Upper lobe of left lung (tissue), 6 donors: Measurements from ENCODE around the gene C11orf52. TPM values are rescaled to one million over a fixed set of nuclear protein-coding genes. Genes with fewer than 3 reads are reported as not detected.

ENCODE experiments used
- ATAC-seq, 2 donors: fragments of 200-7000 bp; cut with Tn5 transposase; one replicate each; pipeline ENCODE4 v1.9.1; 2022; ENCODE audit warnings: mild to moderate bottlenecking in 2 of 2, moderate library complexity in 2 of 2; ENCODE audit not compliant: low FRiP score in 2 of 2
- DNase-seq, 2 donors: peaks; one replicate each; pipeline ENCODE4 v3.0.0-alpha.2; 2019 to 2020
- H3K27ac ChIP-seq, 4 donors: fragments of 200-600 bp; sonication (generic); one replicate each; pipeline ENCODE4 v1.5.1; 2016 to 2019
- H3K27me3 ChIP-seq, 4 donors: fragments of 200-600 bp; sonication (generic); one replicate each; pipeline ENCODE4 v1.5.1; 2017 to 2019
- H3K36me3 ChIP-seq, 4 donors: fragments of 200-600 bp; sonication (generic); one replicate each; pipeline ENCODE4 v1.5.1; 2016 to 2019
- H3K4me1 ChIP-seq, 4 donors: fragments of 200-600 bp; sonication (generic); one replicate each; pipeline ENCODE4 v1.5.1; 2018 to 2019
- H3K4me3 ChIP-seq, 4 donors: fragments of 200-600 bp; sonication (generic); one replicate each; pipeline ENCODE4 v1.5.1; 2017 to 2019; ENCODE audit warnings: mild to moderate bottlenecking in 2 of 4, moderate library complexity in 1 of 4
- H3K9me3 ChIP-seq, 4 donors: fragments of 200-600 bp; sonication (generic); one replicate each; pipeline ENCODE4 v1.5.1; 2018 to 2019
- CTCF ChIP-seq, 6 experiments: fragments of 450-650 bp in 4 of 6; fragments of 200-600 bp in 2 of 6; sonication (generic) in 2 of 6; IDR thresholded peaks; one replicate each; pipeline ENCODE4 v1.5.1; 2016 to 2019; ENCODE audit warnings: antibody characterized with exemption in 6 of 6
- EP300 ChIP-seq, 4 donors: sonication (generic); formaldehyde crosslinking; IDR thresholded peaks; one replicate each; pipeline ENCODE4 v1.5.1; 2017; ENCODE audit warnings: antibody characterized with exemption in 4 of 4, control low read depth in 2 of 4
- POLR2A ChIP-seq, 4 donors: fragments of 450-650 bp; IDR thresholded peaks; one replicate each; pipeline ENCODE4 v1.5.1; 2016 to 2017; ENCODE audit warnings: antibody characterized with exemption in 4 of 4, mild to moderate bottlenecking in 2 of 4
- POLR2AphosphoS5 ChIP-seq, 2 donors: sonication (generic); formaldehyde crosslinking; IDR thresholded peaks; one replicate each; pipeline ENCODE4 v1.5.1; 2017; ENCODE audit warnings: antibody characterized with exemption in 2 of 2
- WGBS, 2 donors: methylation state at CpG; one replicate each; pipeline ENCODE4 v1.1.5; 2017 to 2018; 5-methylcytosine and 5-hydroxymethylcytosine counted together
- small RNA-seq, 4 donors: library from RNA; depleted of rRNA; stranded (forward); fragments of <200 nt; gene quantifications; one replicate each; pipeline ENCODE3, GENCODE V24; 2016
- total RNA-seq, 6 donors: library from RNA; depleted of rRNA in 4 of 6; stranded (reverse); fragments of >200 nt in 4 of 6; gene quantifications; one replicate each; pipeline versions ENCODE4 v1.1.0 to v1.2.1, GENCODE V29; 2016 to 2021
- donor health status: DM: no; HTN: no; CAD: no; lungs with moderate emphysema.
- donor health status: DM: no; HTN: yes; CAD: no; lungs with severe emphysema.

C11orf52 gene
- total RNA-seq, 6 donors from 2014 or later = 7.1 to 26.7 (median 11.3) TPM

- H3K4me3 ChIP-seq = no peak overlapping the region
- TF ChIP-seq POLR2AphosphoS5 (IDR thresholded peaks at IDR 0.05) (no peak), EP300 (IDR thresholded peaks at IDR 0.05) (no peak), CTCF (IDR thresholded peaks at IDR 0.05) (no peak), POLR2A (IDR thresholded peaks at IDR 0.05) (no peak)
- no peaks in the 10 kb centered on the region for H3K4me1 ChIP-seq
- H3K36me3 ChIP-seq = no peaks in the 10 kb centered on the region
- no peak overlapping the region for H3K27ac ChIP-seq
- ATAC-seq = no peak
- no peaks in the 10 kb centered on the region for H3K9me3 ChIP-seq
- WGBS, 2 donors = 88 to 92% methylated on average over 3 of the region's 3 CpGs
- no peak for DNase-seq
- no peaks in the 10 kb centered on the region for H3K27me3 ChIP-seq
These were observed 50.6 kb downstream of the C11orf52 start for GRCh38 chr11:111969344-111969743.

- no peaks in the 10 kb centered on the region for H3K9me3 ChIP-seq
- H3K27me3 ChIP-seq = no peaks in the 10 kb centered on the region
- H3K27ac ChIP-seq = peak overlapping the region in 2 of 4 donors; percentile 2 to 56
- 55 to 78% methylated on average over 2 of the region's 2 CpGs for WGBS, 2 donors
- no peak for TF ChIP-seq POLR2A (IDR thresholded peaks at IDR 0.05)
- TF ChIP-seq POLR2AphosphoS5 (IDR thresholded peaks at IDR 0.05) = no peak
- TF ChIP-seq CTCF (IDR thresholded peaks at IDR 0.05) = no peak
- H3K4me1 ChIP-seq = peaks cover 21 to 26% (median 23%) of the 10 kb centered on the region in 4 donors
- no peak for ATAC-seq
- no peak for DNase-seq
- H3K4me3 ChIP-seq = no peak overlapping the region
- H3K36me3 ChIP-seq = no peaks in the 10 kb centered on the region
These were observed 55.7 kb downstream of the C11orf52 start for GRCh38 chr11:111974446-111974845.

- Histone ChIP-seq H3K27ac (peak overlapping the region in 3 of 4 donors; percentile 2 to 56 (median 21)), H3K4me3 (no peak overlapping the region), H3K9me3 (no peaks in the 10 kb centered on the region), H3K36me3 (no peaks in the 10 kb centered on the region), H3K4me1 (peaks cover 22 to 26% (median 23%) of the 10 kb centered on the region in 4 donors), H3K27me3 (no peaks in the 10 kb centered on the region)
- 63 to 75% methylated on average over 2 of the region's 2 CpGs for WGBS, 2 donors
- ATAC-seq = no peak
- TF ChIP-seq EP300 (IDR thresholded peaks at IDR 0.05) = no peak
- peak in 2 of 6 experiments; percentile 9 to 41 for TF ChIP-seq CTCF (IDR thresholded peaks at IDR 0.05)
- peak in 1 of 2 donors; percentile 29 for DNase-seq
These were observed 56.5 kb downstream of the C11orf52 start for GRCh38 chr11:111975076-111975806.

GRCh38 chr11:111976119-111976766 lies 57.5 kb downstream of the C11orf52 start:
- DNase-seq (peak in 1 of 2 donors; percentile 51), ATAC-seq (peak in 1 of 2 donors; percentile 6)
- Histone ChIP-seq H3K9me3 (no peaks in the 10 kb centered on the region), H3K4me1 (peaks cover 22 to 26% (median 23%) of the 10 kb centered on the region in 4 donors), H3K4me3 (peak overlapping the region in 3 of 4 donors; percentile 68 to 74 (median 70)), H3K27ac (peak overlapping the region; percentile 63 to 87 (median 83)), H3K27me3 (no peaks in the 10 kb centered on the region), H3K36me3 (no peaks in the 10 kb centered on the region)
- 76 to 80% methylated on average over 5 to 7 of the region's 7 CpGs for WGBS, 2 donors
- TF ChIP-seq POLR2A (IDR thresholded peaks at IDR 0.05) (no peak), EP300 (IDR thresholded peaks at IDR 0.05) (no peak), CTCF (IDR thresholded peaks at IDR 0.05) (no peak), POLR2AphosphoS5 (IDR thresholded peaks at IDR 0.05) (no peak)

Small RNA genes lying within 50 kb of the gene (small RNA-seq; reads per million reads assigned to genes)
- gene C11orf52 (0 reads per million in 4 donors), gene RNA5SP351 (0 reads per million in 4 donors), gene RPL37AP8 (0 to 1.1 (median 0) reads per million in 4 donors)

Other genes starting within 250 kb of the C11orf52 start
- 10 to 100 TPM; 11.3 to 31.8 (median 22.0) TPM for gene PPP2R1B, start 152.5 kb upstream of the C11orf52 start, total RNA-seq
- 10 to 100 TPM; 15.7 to 34.8 (median 20.9) TPM for gene ALG9, start 47.3 kb upstream of the C11orf52 start, total RNA-seq
- gene FDXACB1, start 39.7 kb upstream of the C11orf52 start, total RNA-seq = 1 to 10 TPM in 5 of 6 donors, under 1 TPM in 1; 0.44 to 5.2 (median 2.6) TPM
- 10 to 100 TPM in 5 of 6 donors, 1 to 10 TPM in 1; 2.1 to 29.4 (median 19.5) TPM for gene CFAP68, start 39.4 kb upstream of the C11orf52 start, total RNA-seq
- gene CRYAB, start 7.1 kb upstream of the C11orf52 start, total RNA-seq = 10 to 100 TPM; 21.0 to 79.7 (median 30.2) TPM
- 1 to 10 TPM in 3 of 6 donors, under 1 TPM in 1, not detected in 2; 0.61 to 6.5 (median 1.9) TPM for gene HSPB2, start 6.2 kb upstream of the C11orf52 start, total RNA-seq
- gene DIXDC1, start 18.4 kb downstream of the C11orf52 start, total RNA-seq = 10 to 100 TPM; 10.9 to 55.5 (median 15.7) TPM
- gene DLAT, start 106.5 kb downstream of the C11orf52 start, total RNA-seq = 10 to 100 TPM; 12.6 to 37.7 (median 27.2) TPM
- gene PIH1D2, start 155.1 kb downstream of the C11orf52 start, total RNA-seq = 10 to 100 TPM in 1 of 6 donors, 1 to 10 TPM in 5; 1.2 to 24.1 (median 4.0) TPM
- gene NKAPD1, start 155.4 kb downstream of the C11orf52 start, total RNA-seq = 10 to 100 TPM in 5 of 6 donors, 1 to 10 TPM in 1; 8.3 to 24.5 (median 14.9) TPM
- 10 to 100 TPM; 10.8 to 50.7 (median 31.3) TPM for gene TIMM8B, start 167.8 kb downstream of the C11orf52 start, total RNA-seq
- gene SDHD, start 168.0 kb downstream of the C11orf52 start, total RNA-seq = 100 to 1,000 TPM in 1 of 6 donors, 10 to 100 TPM in 5; 27.5 to 107 (median 78.8) TPM
- gene IL18, start 245.2 kb downstream of the C11orf52 start, total RNA-seq = 10 to 100 TPM; 37.1 to 75.4 (median 46.8) TPM
- under 1 TPM in 2 of 6 donors, not detected in 4; 0.37 to 0.89 TPM for gene TEX12, start 248.5 kb downstream of the C11orf52 start, total RNA-seq